GM23338 (cell line): ENCODE data around the gene COL15A1. TPM values are rescaled to one million over a fixed set of nuclear protein-coding genes. Genes with fewer than 3 reads are reported as not detected.

Source experiments
- ATAC-seq: fragments of 200-7000 bp; cut with Tn5 transposase; 3 replicates; pipeline ENCODE4 v1.9.1; 2020
- DNase-seq: peaks from one replicate; pipeline ENCODE4 v3.0.0-alpha.2; 2015; ENCODE audit warnings: low spot score
- H2AFZ ChIP-seq: fragments of 200-600 bp; sonication (generic); 2 replicates; pipeline ENCODE4 v1.8.0; 2016; ENCODE audit warnings: antibody characterized with exemption, mild to moderate bottlenecking, moderate library complexity
- H3F3A ChIP-seq: fragments of 200-600 bp; sonication (generic); replicated peaks from 2 replicates; pipeline ENCODE4 v1.8.0; 2017; ENCODE audit warnings: antibody characterized with exemption, mixed run types, low read depth
- H3K27ac ChIP-seq: fragments of 200-600 bp; sonication (generic); 2 replicates; pipeline ENCODE4 v1.6.1; 2016; ENCODE audit warnings: low read depth
- H3K27me3 ChIP-seq: fragments of 200-600 bp; sonication (generic); 2 replicates; pipeline ENCODE4 v1.8.0; 2016; ENCODE audit warnings: mild to moderate bottlenecking, mixed run types, moderate library complexity; ENCODE audit not compliant: insufficient read depth
- H3K36me3 ChIP-seq: fragments of 200-600 bp; sonication (generic); 2 replicates; pipeline ENCODE4 v1.8.0; 2016; ENCODE audit warnings: mild to moderate bottlenecking; ENCODE audit not compliant: insufficient read depth
- H3K4me1 ChIP-seq: fragments of 200-600 bp; sonication (generic); 2 replicates; pipeline ENCODE4 v1.8.0; 2016; ENCODE audit warnings: mild to moderate bottlenecking, moderate library complexity; ENCODE audit not compliant: insufficient read depth
- H3K4me2 ChIP-seq: fragments of 200-600 bp; sonication (generic); 2 replicates; pipeline ENCODE4 v1.7.1; 2017; ENCODE audit warnings: mixed run types
- H3K4me3 ChIP-seq: fragments of 200-600 bp; sonication (generic); 2 replicates; pipeline ENCODE4 v1.6.1; 2016; ENCODE audit warnings: mixed run types
- H3K79me2 ChIP-seq: fragments of 200-600 bp; sonication (generic); replicated peaks from 2 replicates; pipeline ENCODE4 v1.8.0; 2017; ENCODE audit warnings: mild to moderate bottlenecking; ENCODE audit not compliant: insufficient read depth
- H3K9me2 ChIP-seq: fragments of 200-600 bp; sonication (generic); 2 replicates; pipeline ENCODE4 v1.8.0; 2017; ENCODE audit not compliant: insufficient read depth
- H4K20me1 ChIP-seq: fragments of 200-600 bp; sonication (generic); replicated peaks from 2 replicates; pipeline ENCODE4 v1.8.0; 2017; ENCODE audit warnings: mild to moderate bottlenecking; ENCODE audit not compliant: insufficient read depth
- H3K27ac Mint-ChIP-seq: 2 replicates; pipeline ENCODE4 v1.8.0; 2020; ENCODE audit warnings: inconsistent platforms, mild to moderate bottlenecking, moderate library complexity, mixed read lengths
- H3K27me3 Mint-ChIP-seq: 3 replicates; pipeline ENCODE4 v1.8.0; 2022; ENCODE audit warnings: low read depth, mild to moderate bottlenecking, moderate library complexity, mixed read lengths, inconsistent platforms; ENCODE audit not compliant: insufficient read depth, poor library complexity
- H3K36me3 Mint-ChIP-seq: 3 replicates; pipeline ENCODE4 v1.8.0; 2021; ENCODE audit warnings: low read depth, mild to moderate bottlenecking, inconsistent platforms, moderate library complexity, mixed read lengths
- H3K4me1 Mint-ChIP-seq: 3 replicates; pipeline ENCODE4 v1.8.0; 2020; ENCODE audit warnings: mild to moderate bottlenecking, inconsistent platforms, mixed read lengths
- H3K4me3 Mint-ChIP-seq: 3 replicates; pipeline ENCODE4 v1.8.0; 2021; ENCODE audit warnings: moderate library complexity, mild to moderate bottlenecking, inconsistent platforms, mixed read lengths
- H3K9me3 Mint-ChIP-seq: 3 replicates; pipeline ENCODE4 v1.8.0; 2020; ENCODE audit warnings: moderate library complexity, mild to moderate bottlenecking, inconsistent platforms, mixed read lengths
- CREB1 ChIP-seq: fragments of 250-450 bp; sonication (Bioruptor Pico); IDR thresholded peaks from 2 replicates; pipeline ENCODE4 v1.5.0; 2020; ENCODE audit warnings: low read depth, mild to moderate bottlenecking, moderate library complexity
- EZH2 ChIP-seq: fragments of 200-600 bp; sonication (generic); IDR thresholded peaks from one replicate; pipeline ENCODE4 v1.8.0; 2017; ENCODE audit warnings: antibody characterized with exemption, mild to moderate bottlenecking, low read depth; ENCODE audit not compliant: unreplicated experiment
- EZH2phosphoT487 ChIP-seq: fragments of 200-600 bp; sonication (generic); IDR thresholded peaks from one replicate; pipeline ENCODE4 v1.8.1; 2018; ENCODE audit warnings: antibody characterized with exemption; ENCODE audit not compliant: unreplicated experiment
- JUNB ChIP-seq: IDR thresholded peaks from one replicate; pipeline ENCODE4 v1.6.1; 2016; ENCODE audit warnings: antibody characterized with exemption; ENCODE audit not compliant: unreplicated experiment
- NANOG ChIP-seq: IDR thresholded peaks from 2 replicates; pipeline ENCODE4 v1.6.1; 2016; ENCODE audit warnings: antibody characterized with exemption, borderline replicate concordance
- POLR2AphosphoS5 ChIP-seq: IDR thresholded peaks from 2 replicates; pipeline ENCODE4 v1.6.1; 2016; ENCODE audit warnings: antibody characterized with exemption, low read depth
- REST ChIP-seq: IDR thresholded peaks from one replicate; pipeline ENCODE4 v1.6.1; 2018; ENCODE audit warnings: antibody characterized with exemption; ENCODE audit not compliant: unreplicated experiment
- ZNF114 ChIP-seq: fragments of 250-450 bp; sonication (Bioruptor Pico); IDR thresholded peaks from 2 replicates; pipeline ENCODE4 v1.5.0; 2020; ENCODE audit warnings: mild to moderate bottlenecking, moderate library complexity
- ZNF331 ChIP-seq: fragments of 250-450 bp; sonication (Bioruptor Pico); IDR thresholded peaks from 2 replicates; pipeline ENCODE4 v1.5.0; 2020; ENCODE audit warnings: low read depth, mild to moderate bottlenecking, moderate library complexity
- polyA plus RNA-seq: library from polyadenylated mRNA; unstranded; fragments of >200 nt; fragmentation: Nextera tagmentation; extraction: Ambion mirVana; gene quantifications from 2 replicates; pipeline ENCODE4 v1.2.1, GENCODE V29; 2016
- total RNA-seq: library from RNA; depleted of rRNA; stranded (reverse); fragments of >200 nt; shearing (Covaris generic); gene quantifications from 2 replicates; pipeline ENCODE4 v1.2.3, GENCODE V29; 2014
- TF ChIP-seq, protein P1 (sequence below), 2 experiments: fragments of 200-600 bp in 1 of 2; sonication (generic) in 1 of 2; conservative IDR thresholded peaks; 2 replicates each; pipeline versions ENCODE4 v1.5.1 to v1.6.1; 2016 to 2017; ENCODE audit warnings: antibody characterized with exemption in 2 of 2, low read depth in 2 of 2, mild to moderate bottlenecking in 2 of 2, moderate library complexity in 1 of 2
- TF ChIP-seq, protein P2 (sequence below): IDR thresholded peaks from 2 replicates; pipeline ENCODE4 v1.6.1; 2016; ENCODE audit warnings: antibody characterized with exemption

COL15A1 gene
- total and polyA plus RNA-seq, 2 experiments from 2014 or later: 0.17 to 0.18 TPM

DNA sequence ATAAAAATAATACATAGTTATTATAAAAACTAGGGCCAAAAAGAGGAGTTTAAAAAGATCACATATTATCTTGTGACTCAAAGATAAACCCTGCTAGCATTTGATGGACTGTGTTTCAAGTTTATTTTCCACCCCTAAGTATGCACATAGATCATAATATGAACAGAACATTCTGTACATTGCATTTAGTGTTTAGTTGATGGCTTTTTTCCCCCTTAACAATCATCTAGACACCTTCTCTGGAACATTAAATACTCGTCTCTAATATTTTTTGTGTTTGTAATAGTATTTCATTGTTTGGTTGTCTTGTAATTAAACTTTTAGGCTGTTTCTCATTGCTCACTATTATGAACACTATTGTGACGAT, 10.5 kb downstream of the COL15A1 start (continued):
- TF ChIP-seq REST (no peak), EZH2 (no peak), ZNF114 (CRISPR knock-in tag) (no peak), ZNF331 (CRISPR knock-in tag) (no peak)

DNA sequence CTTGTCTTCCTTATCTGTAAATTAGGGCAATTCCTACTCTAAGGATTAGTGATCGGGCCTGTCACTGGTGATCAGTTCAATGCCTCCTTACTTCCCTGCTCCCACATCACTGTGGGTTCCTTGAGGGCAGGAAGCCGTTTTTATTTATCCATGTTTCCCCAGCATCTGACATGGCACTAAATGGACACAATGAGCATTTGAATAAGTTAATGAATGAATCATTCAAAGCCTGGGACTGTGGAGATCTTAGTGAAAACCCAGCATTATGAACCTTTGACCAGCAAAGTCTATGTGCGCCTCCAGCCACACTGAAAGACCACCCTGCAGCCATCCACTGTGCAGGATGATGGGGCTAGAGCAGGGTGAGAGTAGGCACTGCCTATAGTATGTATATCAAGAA, 11.6 kb downstream of the COL15A1 start:
- no peaks in the 10 kb centered on the region for H3K36me3 ChIP-seq
- no peak overlapping the region for H3K4me2 ChIP-seq
- H3K27ac ChIP-seq: no peak overlapping the region
- H3K4me1 Mint-ChIP-seq: no peaks in the 10 kb centered on the region
- H3K9me2 ChIP-seq: peaks cover 9% of the 10 kb centered on the region; the same call in 1 of the 2 replicates
- no peak overlapping the region for H3K4me3 ChIP-seq
- H3K4me1 ChIP-seq: no peaks in the 10 kb centered on the region
- no peaks in the 10 kb centered on the region for H3K79me2 ChIP-seq
- TF ChIP-seq ZNF114 (CRISPR knock-in tag) (no peak), EZH2phosphoT487 (no peak), REST (no peak), ZNF331 (CRISPR knock-in tag) (no peak), EZH2 (no peak), JUNB (no peak), POLR2AphosphoS5 (no peak), CREB1 (CRISPR knock-in tag) (no peak), NANOG (no peak)
- TF ChIP-seq, protein P1, sequence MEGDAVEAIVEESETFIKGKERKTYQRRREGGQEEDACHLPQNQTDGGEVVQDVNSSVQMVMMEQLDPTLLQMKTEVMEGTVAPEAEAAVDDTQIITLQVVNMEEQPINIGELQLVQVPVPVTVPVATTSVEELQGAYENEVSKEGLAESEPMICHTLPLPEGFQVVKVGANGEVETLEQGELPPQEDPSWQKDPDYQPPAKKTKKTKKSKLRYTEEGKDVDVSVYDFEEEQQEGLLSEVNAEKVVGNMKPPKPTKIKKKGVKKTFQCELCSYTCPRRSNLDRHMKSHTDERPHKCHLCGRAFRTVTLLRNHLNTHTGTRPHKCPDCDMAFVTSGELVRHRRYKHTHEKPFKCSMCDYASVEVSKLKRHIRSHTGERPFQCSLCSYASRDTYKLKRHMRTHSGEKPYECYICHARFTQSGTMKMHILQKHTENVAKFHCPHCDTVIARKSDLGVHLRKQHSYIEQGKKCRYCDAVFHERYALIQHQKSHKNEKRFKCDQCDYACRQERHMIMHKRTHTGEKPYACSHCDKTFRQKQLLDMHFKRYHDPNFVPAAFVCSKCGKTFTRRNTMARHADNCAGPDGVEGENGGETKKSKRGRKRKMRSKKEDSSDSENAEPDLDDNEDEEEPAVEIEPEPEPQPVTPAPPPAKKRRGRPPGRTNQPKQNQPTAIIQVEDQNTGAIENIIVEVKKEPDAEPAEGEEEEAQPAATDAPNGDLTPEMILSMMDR (conservative IDR thresholded peaks at IDR 0.05; ENCODE audit: low read depth in 2 of 2): no peak
- TF ChIP-seq, protein P2, sequence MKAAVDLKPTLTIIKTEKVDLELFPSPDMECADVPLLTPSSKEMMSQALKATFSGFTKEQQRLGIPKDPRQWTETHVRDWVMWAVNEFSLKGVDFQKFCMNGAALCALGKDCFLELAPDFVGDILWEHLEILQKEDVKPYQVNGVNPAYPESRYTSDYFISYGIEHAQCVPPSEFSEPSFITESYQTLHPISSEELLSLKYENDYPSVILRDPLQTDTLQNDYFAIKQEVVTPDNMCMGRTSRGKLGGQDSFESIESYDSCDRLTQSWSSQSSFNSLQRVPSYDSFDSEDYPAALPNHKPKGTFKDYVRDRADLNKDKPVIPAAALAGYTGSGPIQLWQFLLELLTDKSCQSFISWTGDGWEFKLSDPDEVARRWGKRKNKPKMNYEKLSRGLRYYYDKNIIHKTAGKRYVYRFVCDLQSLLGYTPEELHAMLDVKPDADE: no peak
- DNase-seq: no peak
- H3K4me3 Mint-ChIP-seq: no peak overlapping the region
- H4K20me1 ChIP-seq: no peaks in the 10 kb centered on the region
- no peak for ATAC-seq
- no peaks in the 10 kb centered on the region for H3K27me3 ChIP-seq
- no peaks in the 10 kb centered on the region for H3K36me3 Mint-ChIP-seq
- H3F3A ChIP-seq: no peaks in the 10 kb centered on the region
- H3K9me3 Mint-ChIP-seq: peaks cover 15% of the 10 kb centered on the region
- no peak overlapping the region for H2AFZ ChIP-seq
- no peak overlapping the region for H3K27ac Mint-ChIP-seq
- peaks cover 2% of the 10 kb centered on the region for H3K27me3 Mint-ChIP-seq
